GM12878 (cell line): ENCODE measurements around the gene AGPAT4. TPM values are rescaled to one million over a fixed set of nuclear protein-coding genes. Genes with fewer than 3 reads are reported as not detected.

ENCODE experiments used
- ATAC-seq: fragments of 200-7000 bp; cut with Tn5 transposase; 3 replicates; pipeline ENCODE4 v1.9.1; 2020; ENCODE audit warnings: mild to moderate bottlenecking, moderate library complexity
- BruUV-seq: library from RNA; stranded (reverse); fragments of 400-500 nt; replicated peaks from 2 replicates; lab custom pipeline; 2021; lab: Mats Ljungman, UMichigan
- CTCF ChIA-PET: fragments of 300-600 bp; sonication (Branson Sonifier 250); formaldehyde crosslinking; extraction: SDS; loops from one replicate; lab custom pipeline; 2021; ENCODE audit warnings: inconsistent platforms; lab: Yijun Ruan, JAX
- POLR2A ChIA-PET: fragments of 350-600 bp; formaldehyde crosslinking; extraction: SDS; loops from one replicate; lab custom pipeline; 2021; ENCODE audit warnings: inconsistent platforms; lab: Charles Lee
- RAD21 ChIA-PET: fragments of 300-600 bp; sonication (Branson Sonifier 250); formaldehyde crosslinking; loops from one replicate; lab custom pipeline; 2023; ENCODE audit warnings: antibody characterized with exemption; ENCODE audit not compliant: unreplicated experiment; lab: Charles Lee
- SMC1A ChIA-PET: fragments of 300-600 bp; sonication (Branson Sonifier 250); formaldehyde crosslinking; loops from one replicate; lab custom pipeline; 2023; ENCODE audit not compliant: unreplicated experiment, uncharacterized antibody; lab: Charles Lee
- DNase-seq: peaks from one replicate; pipeline ENCODE4 v3.0.0-alpha.2; 2011; ENCODE audit warnings: low read depth, low spot score
- FAIRE-seq: peaks from 3 replicates; lab custom pipeline; 2011; peaks lifted over from hg19 to GRCh38; lab: Jason Lieb, UNC
- H2AFZ ChIP-seq: 2 replicates; pipeline ENCODE4 v1.6.0; 2011; ENCODE audit warnings: low read depth, low read length, control low read depth; ENCODE audit not compliant: control insufficient read depth
- H3K27ac ChIP-seq: 2 replicates; pipeline ENCODE4 v1.5.1; 2011; ENCODE audit warnings: control low read depth; ENCODE audit not compliant: control insufficient read depth, insufficient read depth
- H3K27me3 ChIP-seq, 2 experiments: replicated peaks in 1 of 2; 2 replicates each; pipeline versions ENCODE4 v1.6.0 to v1.6.1; 2011; ENCODE audit warnings: low read length in 1 of 2; ENCODE audit not compliant: control insufficient read depth in 2 of 2, insufficient read depth in 2 of 2
- H3K36me3 ChIP-seq, 2 experiments: 2 replicates each; pipeline ENCODE4 v1.5.1; 2011; ENCODE audit warnings: low read length in 1 of 2; ENCODE audit not compliant: control insufficient read depth in 2 of 2, insufficient read depth in 2 of 2
- H3K4me1 ChIP-seq: 2 replicates; pipeline ENCODE4 v1.6.1; 2011; ENCODE audit warnings: mild to moderate bottlenecking, low read length, moderate library complexity, mixed read lengths; ENCODE audit not compliant: control insufficient read depth, insufficient read depth
- H3K4me2 ChIP-seq: 2 replicates; pipeline ENCODE4 v1.6.0; 2011; ENCODE audit warnings: control low read depth; ENCODE audit not compliant: control insufficient read depth, insufficient read depth
- H3K4me3 ChIP-seq: fragments of 200-600 bp; sonication (generic); 2 replicates; pipeline ENCODE4 v1.5.1; 2016
- H3K79me2 ChIP-seq: 2 replicates; pipeline ENCODE4 v1.6.0; 2011; ENCODE audit warnings: low read length; ENCODE audit not compliant: control insufficient read depth, insufficient read depth
- H3K9ac ChIP-seq: 2 replicates; pipeline ENCODE4 v1.8.0; 2011; ENCODE audit warnings: low read length, control low read depth, mixed read lengths; ENCODE audit not compliant: control insufficient read depth, insufficient read depth
- H3K9me3 ChIP-seq: replicated peaks from 3 replicates; pipeline ENCODE4 v1.5.1; 2011; ENCODE audit warnings: mild to moderate bottlenecking, low read length; ENCODE audit not compliant: control insufficient read depth, insufficient read depth
- H4K20me1 ChIP-seq: 2 replicates; pipeline ENCODE4 v1.6.0; 2011; ENCODE audit not compliant: control insufficient read depth, insufficient read depth
- BCL3 ChIP-seq: IDR thresholded peaks from 2 replicates; pipeline ENCODE4 v1.6.1; 2011; ENCODE audit warnings: borderline replicate concordance, low read depth, mild to moderate bottlenecking, moderate library complexity, low read length; ENCODE audit not compliant: insufficient read depth, poor library complexity, severe bottlenecking
- CBX5 ChIP-seq: sonication (generic); IDR thresholded peaks from 2 replicates; pipeline ENCODE4 v1.6.1; 2016; ENCODE audit warnings: low read depth, moderate library complexity, mild to moderate bottlenecking, inconsistent platforms
- CREB1 ChIP-seq: IDR thresholded peaks from 2 replicates; pipeline ENCODE4 v1.6.1; 2012; ENCODE audit warnings: low read depth, mild to moderate bottlenecking, inconsistent platforms
- HCFC1 ChIP-seq: fragments of 150-350 bp; IDR thresholded peaks from 2 replicates; pipeline ENCODE4 v1.6.1; 2014; ENCODE audit warnings: low read length
- HDGF ChIP-seq: fragments of 450-650 bp; IDR thresholded peaks from 2 replicates; pipeline ENCODE4 v1.6.1; 2016; ENCODE audit warnings: antibody characterized with exemption
- MYC ChIP-seq: IDR thresholded peaks from 2 replicates; pipeline ENCODE4 v1.6.1; 2011; ENCODE audit warnings: mild to moderate bottlenecking, low read length, moderate library complexity, inconsistent platforms; ENCODE audit not compliant: insufficient read depth, insufficient replicate concordance, insufficient read length, severe bottlenecking
- REST ChIP-seq: IDR thresholded peaks from 2 replicates; pipeline ENCODE4 v1.6.1; 2012; ENCODE audit warnings: mild to moderate bottlenecking, low read depth, low read length
- SIN3A ChIP-seq: IDR thresholded peaks from 2 replicates; pipeline ENCODE4 v1.6.1; 2012; ENCODE audit warnings: low read depth, low read length, improper control_type of control experiment
- SPI1 ChIP-seq: IDR thresholded peaks from 2 replicates; pipeline ENCODE4 v1.6.1; 2011; ENCODE audit warnings: low read depth, mild to moderate bottlenecking, low read length, moderate library complexity, borderline replicate concordance; ENCODE audit not compliant: insufficient read depth
- TARDBP ChIP-seq: IDR thresholded peaks from 2 replicates; pipeline ENCODE4 v1.6.1; 2016; ENCODE audit warnings: borderline replicate concordance
- ZBTB33 ChIP-seq: fragments of 450-650 bp; IDR thresholded peaks from 2 replicates; pipeline ENCODE4 v1.6.1; 2017; ENCODE audit warnings: mild to moderate bottlenecking
- ZNF592 ChIP-seq: fragments of 450-650 bp; IDR thresholded peaks from 2 replicates; pipeline ENCODE4 v1.6.1; 2017; ENCODE audit warnings: mild to moderate bottlenecking, moderate library complexity
- WGBS: methylation state at CpG from one replicate; pipeline ENCODE4 v1.1.6; 2016; ENCODE audit warnings: low lambda C conversion rate; ENCODE audit not compliant: insufficient replicate concordance, insufficient coverage; ENCODE audit errors: missing lambda C conversion rate; 5-methylcytosine and 5-hydroxymethylcytosine counted together
- in situ Hi-C: fragments of 300-500 bp; cut with MboI; formaldehyde crosslinking; loops from 9 replicates; pipeline ENCODE4 v1.14.3; 2018; ENCODE audit warnings: mixed read lengths
- intact Hi-C: fragments of 100-400 bp; cut with micrococcal nuclease; formaldehyde crosslinking; loops from one replicate; pipeline ENCODE4 v1.14.2; 2022; ENCODE audit not compliant: unreplicated experiment
- polyA plus RNA-seq, 11 experiments: library from polyadenylated mRNA; depleted of rRNA in 4 of 11; unstranded in 6 of 11; stranded (reverse) in 5 of 11; fragments of >200 nt; fragmentation: Nextera tagmentation in 4 of 11; fragmentation: Illumina TruSeq in 1 of 11; extraction: Ambion mirVana in 4 of 11; extraction: Trizol in 1 of 11; gene quantifications; 1 replicate in 1 of 11; 2 replicates in 10 of 11; pipeline versions ENCODE4 v1.2.1 to v1.2.3, GENCODE V29; 2011 to 2016; ENCODE audit warnings: inconsistent platforms in 2 of 11, missing spikeins in 2 of 11, low read depth in 1 of 11
- total RNA-seq, 4 experiments: library from RNA; depleted of rRNA in 3 of 4; stranded (reverse); fragments of >200 nt in 3 of 4; fragmentation: Illumina TruSeq in 1 of 4; extraction: Trizol in 1 of 4; gene quantifications; 2 replicates each; pipeline versions ENCODE4 v1.2.1 to v1.2.3, GENCODE V29; 2013 to 2021

Gene AGPAT4
- total and polyA plus RNA-seq, 10 of the 15 experiments (the other 5 are each of a cell fraction or from before 2014, with no cell fraction given): 0.34 to 2.2 (median 1.3) TPM

GRCh38 chr6:161117942-161118341, 155.9 kb downstream of the AGPAT4 start:
- H3K36me3 ChIP-seq: peaks cover 0 to 3% of the 10 kb centered on the region in 2 experiments; a peak in 1 of 4 replicates
- FAIRE-seq: no peak
- no peaks in the 10 kb centered on the region for H4K20me1 ChIP-seq
- H3K4me2 ChIP-seq: no peak overlapping the region
- no peak overlapping the region for H3K27ac ChIP-seq
- CTCF ChIA-PET: no interaction called here
- POLR2A ChIA-PET: no interaction called here
- no peaks in the 10 kb centered on the region for H3K4me1 ChIP-seq
- no peak for TF ChIP-seq ZNF592
- no peak for TF ChIP-seq TARDBP
- TF ChIP-seq MYC: no peak
- no peak for TF ChIP-seq BCL3
- TF ChIP-seq HDGF: no peak
- TF ChIP-seq SIN3A: no peak
- no peak for TF ChIP-seq ZBTB33
- no peak for TF ChIP-seq REST
- no peak for TF ChIP-seq HCFC1
- TF ChIP-seq CBX5: no peak
- no peak for TF ChIP-seq CREB1
- no peak for TF ChIP-seq SPI1
- ATAC-seq: no peak
- H3K27me3 ChIP-seq: no peaks in the 10 kb centered on the region
- WGBS: 67% methylated on average over 2 of the region's 2 CpGs
- no peak for DNase-seq
- H2AFZ ChIP-seq: no peak overlapping the region
- BruUV-seq: no TSS peak
- in situ Hi-C loops: no loop called here
- H3K9me3 ChIP-seq: peaks cover 2% of the 10 kb centered on the region; the same call in 1 of the 3 replicates
- intact Hi-C loops: no loop called here
- H3K4me3 ChIP-seq: no peak overlapping the region
- H3K79me2 ChIP-seq: no peaks in the 10 kb centered on the region
- SMC1A ChIA-PET: interaction anchor here (0.6 kb wide), 1 partner anchor 232 kb away, joined by 3 read pairs; no protein-coding TSS in a partner anchor
- no peak overlapping the region for H3K9ac ChIP-seq
- RAD21 ChIA-PET: no interaction called here
